GM19025 (cell line): Measurements from ENCODE around the gene FADS2.

ENCODE experiments used
- ATAC-seq: cut with Tn5 transposase; IDR thresholded peaks from one replicate; pipeline ENCODE4 v1.9.1; 2021; ENCODE audit warnings: mild to moderate bottlenecking, low read depth, moderate library complexity; ENCODE audit not compliant: unreplicated experiment

Gene FADS2

DNA sequence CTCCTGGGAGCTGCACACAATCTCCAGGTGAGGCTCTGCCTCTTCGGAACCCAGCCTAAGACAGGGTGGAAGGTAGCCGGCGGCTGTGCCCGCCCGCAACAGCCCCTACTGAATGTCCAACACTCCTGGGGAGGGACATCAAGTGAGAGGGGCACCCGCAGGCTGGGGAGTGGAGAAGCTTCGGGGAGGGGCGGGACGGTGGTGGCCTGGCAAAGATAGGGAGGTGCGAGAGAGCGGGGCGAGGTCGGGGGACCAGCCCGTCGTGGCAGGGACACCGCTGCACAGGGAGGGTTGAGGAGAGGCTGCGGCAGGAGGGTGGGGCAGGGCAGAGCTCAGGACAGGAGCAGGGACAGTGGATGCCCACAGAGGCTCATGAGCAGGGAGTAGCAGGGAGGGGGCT, 72.2 kb downstream of the FADS2 start:
- ATAC-seq: no peak

DNA sequence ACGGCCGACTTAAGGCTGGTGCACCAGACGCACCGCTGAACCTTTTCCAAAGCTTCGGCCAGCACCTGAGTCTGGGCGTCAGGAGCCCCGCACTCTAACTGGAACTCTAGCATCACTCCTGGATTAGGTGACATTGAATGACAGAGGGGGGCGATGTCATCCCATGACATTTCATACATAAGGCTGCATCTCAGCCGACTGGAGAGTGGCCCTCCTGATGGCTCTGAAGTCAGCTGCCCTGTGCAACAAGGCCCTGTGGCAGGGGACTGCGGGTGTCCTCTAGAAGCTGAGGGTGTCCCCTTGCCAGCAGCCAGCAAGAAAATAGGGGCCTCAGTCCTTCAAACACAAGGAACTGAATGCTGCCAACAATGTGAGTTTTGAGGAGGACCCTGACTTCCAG, 73.3 kb downstream of the FADS2 start:
- ATAC-seq: no peak

DNA sequence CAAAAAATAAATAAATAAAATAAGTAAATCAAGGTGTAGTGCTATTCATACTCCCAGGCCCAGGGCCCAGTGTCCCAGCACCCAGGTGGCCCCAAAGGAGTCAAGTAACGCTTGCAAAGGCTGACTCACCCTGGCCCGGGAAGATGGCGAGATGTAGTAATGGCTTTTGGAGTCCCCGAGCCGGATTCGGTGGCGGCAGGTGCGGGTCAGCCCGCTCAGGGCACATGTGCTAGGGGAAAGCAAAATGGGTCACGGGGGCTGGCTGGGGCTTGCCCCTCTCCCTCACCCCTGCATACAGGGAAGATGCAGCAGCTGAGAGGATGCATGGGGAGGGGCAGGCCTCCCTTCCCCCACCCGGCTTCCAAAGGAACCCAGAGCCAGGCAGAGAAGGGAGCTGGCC, 74.2 kb downstream of the FADS2 start:
- no peak for ATAC-seq

DNA sequence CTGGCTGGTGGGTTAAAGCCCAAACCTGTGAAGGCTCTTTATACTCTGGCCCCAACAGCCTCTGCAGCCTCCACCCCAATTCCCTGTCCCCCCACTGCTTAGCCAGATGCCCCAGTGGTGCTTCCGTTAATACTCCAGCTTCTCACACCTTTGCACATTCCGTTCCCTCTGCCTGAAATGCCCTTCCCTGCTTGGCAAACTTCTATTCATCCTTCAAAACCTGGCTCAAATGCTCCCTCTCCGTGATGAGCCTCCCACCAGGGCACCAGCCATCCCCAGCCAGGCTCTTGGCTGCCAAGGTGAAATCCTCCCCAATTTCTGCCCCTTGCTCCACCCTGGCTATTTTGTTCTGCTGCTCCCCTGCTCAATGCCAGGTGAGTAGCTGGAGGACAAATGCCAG, 75.7 kb downstream of the FADS2 start:
- no peak for ATAC-seq

DNA sequence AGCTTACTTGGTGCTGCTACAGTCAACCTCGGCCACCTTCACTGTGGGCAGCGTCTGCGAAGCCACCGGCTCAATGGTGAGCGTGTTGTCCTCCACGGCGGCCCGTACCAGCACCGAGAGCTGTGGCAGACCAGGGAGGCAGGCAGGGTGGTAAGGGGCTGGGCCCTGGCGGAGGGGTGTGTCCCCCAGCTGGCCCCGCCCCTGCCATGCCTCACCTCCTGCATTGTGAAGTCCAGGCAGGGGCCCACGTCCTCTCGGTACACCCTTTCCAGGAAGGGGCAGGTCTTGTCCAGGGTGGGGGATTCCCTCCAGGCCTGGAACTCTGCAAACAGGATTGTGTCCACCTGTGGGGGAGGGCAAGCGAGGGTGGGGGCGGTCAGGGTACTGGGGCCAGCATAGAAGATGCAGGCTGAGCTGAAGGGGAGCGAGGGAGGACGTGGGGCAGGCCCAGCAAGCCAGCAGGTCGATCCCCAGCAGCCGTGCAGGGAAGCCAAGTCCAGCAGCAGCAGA, 76.5 kb downstream of the FADS2 start:
- ATAC-seq: no peak

DNA sequence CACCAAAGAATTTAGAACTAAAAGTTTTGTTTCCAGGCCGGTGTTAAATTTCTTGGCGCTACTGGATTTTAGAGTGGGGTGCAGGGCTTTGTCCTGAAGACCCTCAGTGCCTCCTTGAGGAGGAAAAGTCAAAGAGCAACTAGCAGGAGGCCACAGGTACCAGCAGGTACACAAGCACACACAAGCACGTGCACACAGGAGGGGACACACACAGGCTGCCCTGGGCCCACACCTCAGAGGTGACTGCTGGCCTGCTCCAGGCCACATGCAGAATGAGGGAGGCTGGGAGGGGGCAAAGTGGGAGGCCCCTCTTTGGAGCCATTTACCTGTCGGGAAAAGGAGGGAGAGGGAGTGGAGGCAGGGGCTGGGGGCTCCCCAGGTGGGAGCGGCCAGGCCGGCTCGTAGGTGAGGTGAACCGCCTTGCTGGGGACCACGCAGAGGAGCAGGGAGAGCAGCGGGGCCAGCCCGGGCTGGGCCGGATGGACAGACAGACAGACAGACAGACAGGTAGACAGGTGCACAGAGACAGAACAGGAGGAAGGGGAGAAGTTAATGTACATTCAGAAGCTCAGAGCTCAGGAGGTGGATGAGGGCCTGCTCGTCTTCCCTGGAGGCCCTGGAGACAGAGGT, 77.1 kb downstream of the FADS2 start:
- no peak for ATAC-seq

DNA sequence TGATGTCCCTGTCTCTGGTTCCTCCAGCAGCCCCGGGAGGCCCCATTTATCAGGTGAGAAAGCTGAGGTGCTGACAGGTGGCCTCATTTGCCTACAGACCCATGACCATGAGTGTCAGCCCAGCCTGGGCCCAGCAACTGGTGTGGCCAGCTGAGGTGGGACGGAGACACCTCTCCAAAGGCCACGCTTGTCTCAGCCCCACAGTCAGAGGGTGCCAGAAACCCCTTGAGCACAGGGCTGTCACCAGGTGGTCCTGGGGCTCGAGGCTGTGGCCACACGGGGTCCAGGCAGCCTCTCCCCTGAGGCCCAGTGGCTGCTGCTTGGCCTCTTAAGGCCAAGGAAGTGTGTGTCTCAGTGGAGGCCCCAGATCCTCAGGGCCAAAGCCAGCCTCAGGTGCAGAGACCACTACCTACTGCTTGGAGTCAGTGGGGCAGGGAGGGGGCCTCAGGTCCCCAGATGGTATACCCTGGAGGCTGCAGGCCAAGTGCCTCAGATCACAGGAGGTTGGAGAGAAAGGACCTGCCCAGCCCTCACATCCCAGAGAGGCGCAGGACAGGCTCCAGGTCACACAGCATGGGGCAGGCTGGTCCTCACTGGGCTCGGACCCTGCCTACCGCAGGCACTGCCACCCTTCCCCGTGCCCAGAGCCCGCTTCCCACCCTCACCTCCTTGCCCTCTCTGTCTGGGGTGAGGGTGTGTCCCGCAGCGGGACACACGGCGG, 77.9 kb downstream of the FADS2 start:
- no peak for ATAC-seq

DNA sequence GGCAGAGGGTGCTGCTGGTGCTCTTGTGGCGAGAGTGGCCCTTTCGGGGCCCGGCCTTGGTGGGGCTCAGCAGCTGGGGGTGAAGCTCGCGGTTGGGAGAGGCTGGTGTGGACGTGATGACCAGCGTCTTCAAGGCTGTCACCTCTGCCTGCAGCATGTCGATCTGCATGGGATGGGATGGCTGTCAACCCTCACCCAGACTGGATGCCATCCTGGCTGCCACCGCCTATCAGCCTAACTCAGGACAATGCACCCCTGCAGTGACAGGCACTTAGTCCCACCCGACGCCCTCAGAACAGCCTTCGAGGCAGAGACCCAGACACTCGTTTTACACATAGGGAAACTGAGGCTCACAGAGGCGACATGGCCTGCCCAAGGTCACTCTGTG, 78.4 kb downstream of the FADS2 start:
- no peak for ATAC-seq

DNA sequence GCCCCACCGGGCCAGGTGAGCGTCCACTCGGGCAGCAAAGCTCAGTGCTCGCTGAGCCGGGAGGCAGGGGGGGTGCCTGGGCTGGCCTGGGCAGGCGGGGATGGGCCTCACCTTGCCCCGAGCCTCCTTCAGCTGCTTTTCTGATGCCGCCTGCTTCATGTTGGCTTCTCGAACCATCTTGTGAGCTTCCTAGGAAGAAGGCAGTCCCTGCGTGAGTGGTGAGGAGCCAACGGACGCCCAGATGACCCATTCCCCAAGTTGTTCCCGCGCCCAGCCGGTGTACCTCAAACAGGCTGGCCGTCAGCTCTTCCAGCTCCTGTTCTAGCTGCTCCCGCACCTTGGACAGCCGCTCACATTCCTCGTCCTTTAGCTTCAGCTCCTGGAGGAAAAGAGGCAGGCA, 79.2 kb downstream of the FADS2 start:
- ATAC-seq: no peak

DNA sequence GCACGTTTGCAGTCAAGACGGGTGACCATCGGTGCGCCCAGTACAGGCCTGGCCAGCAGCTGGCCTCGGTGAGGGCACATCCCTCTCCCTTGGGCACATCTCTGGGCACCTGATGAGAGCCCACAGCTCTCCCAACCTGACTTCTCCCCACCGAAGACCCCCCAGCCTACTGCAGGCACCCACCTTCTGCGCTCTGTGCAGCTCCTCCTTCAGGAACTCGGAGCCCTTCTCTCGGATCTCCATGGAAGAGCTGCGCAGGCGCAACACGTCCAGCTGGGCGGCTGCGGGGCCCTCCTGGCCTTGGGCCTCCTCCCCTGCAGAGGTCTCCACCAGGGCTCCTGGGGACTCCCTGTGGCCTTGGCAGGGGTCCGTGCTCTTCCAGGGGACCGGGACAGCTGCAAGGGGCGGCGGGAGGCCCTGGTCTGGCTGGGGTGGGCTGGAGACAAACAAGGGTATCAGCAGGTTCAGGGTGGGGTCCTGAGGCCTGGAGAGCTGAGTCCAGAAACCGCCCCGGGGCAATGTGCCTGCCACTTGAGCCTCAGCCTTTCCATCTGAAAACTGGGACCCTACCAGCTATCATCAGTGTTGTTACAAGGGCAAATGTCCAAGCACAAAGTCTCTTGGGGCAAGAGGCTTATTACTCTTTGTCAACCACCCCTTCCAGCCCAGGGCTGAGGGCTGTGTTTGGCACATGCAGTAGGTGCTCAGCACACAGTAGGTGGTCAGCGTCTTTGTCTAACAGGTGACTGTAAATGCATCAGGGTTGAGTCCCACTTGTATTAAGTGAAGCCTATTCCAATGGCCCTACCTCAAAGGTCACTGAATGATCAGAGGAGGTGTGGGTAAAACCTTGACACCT, 80.0 kb downstream of the FADS2 start:
- ATAC-seq: no peak

DNA sequence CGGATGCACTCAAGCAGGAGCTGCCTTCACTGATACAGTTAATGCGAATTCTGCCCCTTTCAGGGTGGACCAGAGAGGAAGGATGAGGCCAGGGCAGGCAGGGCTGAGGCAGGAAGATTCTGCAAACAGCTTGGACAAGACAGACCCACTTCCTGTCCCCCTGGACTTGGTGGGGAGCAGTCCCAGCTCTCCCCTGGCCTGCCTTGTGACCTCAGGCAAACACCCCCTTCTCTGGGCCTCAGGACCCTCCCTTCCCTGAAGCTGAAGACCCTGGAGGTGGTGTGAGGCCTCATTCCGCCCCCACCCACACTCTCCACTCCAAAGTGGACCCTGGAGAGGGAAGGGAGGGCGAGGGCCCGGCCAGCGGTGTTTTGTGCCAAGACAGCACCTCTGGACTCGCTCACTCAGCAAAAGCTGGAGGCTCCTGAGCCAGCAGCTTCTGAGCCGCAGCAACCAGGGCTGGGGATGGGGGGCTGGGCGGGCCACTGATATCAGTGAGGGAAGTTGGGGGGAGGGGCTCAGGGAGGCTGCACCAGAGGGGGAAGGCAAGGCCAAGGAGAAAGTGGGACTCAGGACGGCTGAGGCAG, 80.7 kb downstream of the FADS2 start:
- ATAC-seq: no peak

DNA sequence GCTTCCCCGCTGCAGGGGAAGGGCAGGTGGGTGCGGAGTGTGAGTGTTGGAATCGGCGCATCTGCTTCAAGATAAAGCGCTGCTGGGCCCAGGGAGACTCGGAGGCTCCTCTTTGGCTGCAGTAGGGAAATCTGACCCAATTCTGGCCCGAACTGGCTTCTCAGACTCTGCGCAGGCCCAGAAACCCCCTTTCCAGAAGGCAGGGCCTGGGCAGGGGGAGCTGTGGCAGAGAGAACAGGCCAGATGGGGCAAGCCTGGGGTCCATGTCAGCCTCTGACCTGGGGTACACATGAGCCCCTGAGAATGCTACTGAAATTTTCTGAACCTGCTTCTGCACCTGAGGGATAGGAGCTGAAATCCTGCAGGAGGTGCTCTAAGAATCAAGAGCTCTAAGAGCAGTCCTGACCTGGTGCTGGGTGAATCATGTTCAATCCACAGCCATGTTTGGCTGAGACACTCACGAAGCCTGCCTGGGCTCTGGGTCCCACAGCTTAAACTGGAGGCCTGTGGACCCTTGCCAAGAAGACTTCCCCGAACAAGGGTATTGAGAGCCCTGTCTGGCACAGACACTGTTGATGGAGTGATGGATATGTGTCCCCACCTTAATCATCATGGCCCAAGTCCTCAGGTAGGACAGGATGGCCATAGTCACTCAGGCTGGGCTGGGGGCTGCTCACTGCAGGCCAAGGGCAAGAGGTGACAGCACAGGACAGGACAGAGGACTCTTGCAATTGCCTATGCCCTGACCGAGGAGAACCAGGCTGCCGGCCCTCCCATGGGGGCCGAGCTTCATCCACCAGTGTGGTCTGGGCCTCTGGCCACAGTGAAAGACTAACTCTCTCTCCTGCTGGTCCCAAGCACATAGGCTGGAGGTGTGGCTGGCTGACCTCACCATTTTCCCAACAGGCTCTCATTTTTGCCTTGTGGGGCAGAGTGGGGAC, 82.4 kb downstream of the FADS2 start:
- ATAC-seq: no peak

DNA sequence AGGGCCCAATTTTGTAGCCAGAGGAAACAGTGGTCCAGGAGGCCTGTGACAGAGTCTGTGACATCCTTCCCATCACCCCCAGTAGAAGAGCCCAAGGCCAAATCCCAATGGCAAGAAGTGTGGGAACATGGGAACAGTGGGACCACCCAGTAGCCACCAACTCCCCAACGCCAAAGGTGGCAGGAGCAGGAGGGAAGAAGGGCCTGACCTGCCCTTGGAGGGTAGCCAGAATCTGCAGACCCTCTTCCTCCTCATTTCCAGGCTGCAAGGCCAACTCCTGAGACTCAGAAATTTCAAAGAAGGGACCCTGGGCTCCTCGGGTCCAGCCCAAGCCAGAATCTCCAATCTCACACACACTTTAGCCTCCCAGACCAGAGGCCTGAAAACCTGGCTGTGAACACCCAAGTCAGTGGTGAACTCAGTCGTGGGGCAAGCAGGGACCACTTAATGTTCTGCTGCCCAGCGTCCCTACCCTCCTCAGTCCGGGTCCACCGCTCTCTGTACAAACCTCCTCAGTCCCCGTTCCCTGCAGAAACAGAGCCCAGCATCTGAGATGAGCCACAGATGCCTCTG, 83.1 kb downstream of the FADS2 start:
- ATAC-seq: no peak

DNA sequence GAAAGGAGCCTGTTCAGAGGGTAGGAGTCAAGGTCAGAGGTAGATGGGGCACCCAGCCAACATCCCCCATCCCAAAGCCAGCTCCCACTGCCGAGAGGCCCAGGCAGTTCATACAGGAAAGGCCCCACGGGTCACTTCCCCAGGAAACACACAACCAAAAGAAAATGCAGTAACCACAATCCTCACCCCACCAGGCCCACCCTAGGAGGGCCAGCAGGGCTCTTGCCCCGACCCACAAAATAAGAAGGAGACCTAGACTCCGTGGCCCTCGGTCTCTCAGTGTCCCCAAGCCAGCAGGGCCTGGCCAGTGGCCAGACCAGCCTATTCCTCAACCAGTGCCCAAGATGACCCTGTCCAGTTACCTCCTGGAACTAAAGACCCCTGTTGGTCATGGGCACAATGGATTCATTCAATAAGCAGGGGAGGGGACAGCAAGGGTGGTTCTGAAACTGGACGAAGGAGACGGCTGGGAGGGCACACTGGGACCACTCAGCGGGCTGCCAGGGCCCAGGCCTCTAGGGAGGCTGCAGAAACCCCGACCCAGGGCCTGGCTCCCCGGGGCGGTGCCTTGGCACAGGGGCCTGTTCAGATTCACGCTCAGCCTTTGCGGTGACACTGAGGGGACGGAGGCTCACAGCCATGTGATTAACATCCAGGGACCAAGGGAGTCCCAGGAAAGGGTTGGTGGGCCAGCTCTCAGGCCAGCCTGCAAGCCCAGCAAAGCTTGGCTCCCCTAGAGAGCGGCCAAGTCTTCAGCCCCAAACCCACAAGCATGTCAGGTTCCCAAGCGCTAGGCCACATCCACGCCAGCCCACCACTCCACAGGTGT, 83.8 kb downstream of the FADS2 start:
- ATAC-seq: no peak

DNA sequence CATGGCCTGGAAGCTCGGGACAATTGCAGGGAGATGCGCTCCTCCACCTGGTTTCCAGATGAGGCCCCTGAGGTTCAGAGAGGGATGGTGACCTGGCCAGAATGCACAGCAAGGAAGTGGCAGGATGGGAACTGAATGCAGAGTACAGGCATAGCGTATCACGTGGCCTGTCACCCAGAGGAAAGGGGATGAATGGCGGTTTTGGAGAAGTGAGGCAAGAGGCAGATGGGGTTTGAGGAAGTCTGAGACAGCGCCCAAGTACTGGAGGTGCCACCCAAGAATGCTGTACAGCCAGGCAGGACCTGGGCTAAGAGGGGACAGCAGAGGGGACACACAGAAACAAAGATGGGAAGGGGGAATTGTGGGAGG, 84.4 kb downstream of the FADS2 start:
- no peak for ATAC-seq

DNA sequence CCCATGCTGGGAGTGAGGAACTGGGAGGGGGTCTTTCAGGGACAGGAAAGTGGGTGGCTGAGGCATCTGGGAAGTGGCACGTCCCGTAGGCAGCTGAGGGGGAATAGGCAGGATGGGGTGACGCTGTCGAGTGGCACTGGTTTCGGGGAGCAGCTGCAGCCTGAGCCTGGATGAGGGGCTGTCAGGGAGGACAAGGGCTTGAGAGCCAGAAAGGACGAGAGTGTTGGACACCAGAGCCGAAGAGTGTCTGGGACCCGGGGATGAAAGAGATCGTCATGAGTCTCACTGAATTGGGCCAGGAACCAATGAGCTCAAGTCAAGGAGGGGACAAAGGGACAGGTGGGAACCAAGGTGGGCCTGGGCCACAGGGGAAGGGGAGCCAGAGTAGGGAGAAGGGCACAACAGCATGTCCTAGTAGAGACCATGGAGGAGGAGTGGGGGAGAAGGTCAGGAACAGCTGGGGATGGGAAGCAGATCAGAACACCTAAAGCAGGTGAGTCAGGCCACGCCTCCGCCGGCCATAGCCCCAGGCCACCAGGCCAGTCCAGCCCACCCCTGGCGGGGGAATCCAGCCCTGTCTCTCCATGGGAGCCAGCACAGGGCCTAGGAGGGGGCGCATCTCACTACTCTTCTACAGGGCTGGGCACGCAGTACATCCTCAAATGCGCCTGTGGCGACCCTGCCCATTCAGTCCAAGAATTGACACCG, 85.0 kb downstream of the FADS2 start:
- no peak for ATAC-seq

DNA sequence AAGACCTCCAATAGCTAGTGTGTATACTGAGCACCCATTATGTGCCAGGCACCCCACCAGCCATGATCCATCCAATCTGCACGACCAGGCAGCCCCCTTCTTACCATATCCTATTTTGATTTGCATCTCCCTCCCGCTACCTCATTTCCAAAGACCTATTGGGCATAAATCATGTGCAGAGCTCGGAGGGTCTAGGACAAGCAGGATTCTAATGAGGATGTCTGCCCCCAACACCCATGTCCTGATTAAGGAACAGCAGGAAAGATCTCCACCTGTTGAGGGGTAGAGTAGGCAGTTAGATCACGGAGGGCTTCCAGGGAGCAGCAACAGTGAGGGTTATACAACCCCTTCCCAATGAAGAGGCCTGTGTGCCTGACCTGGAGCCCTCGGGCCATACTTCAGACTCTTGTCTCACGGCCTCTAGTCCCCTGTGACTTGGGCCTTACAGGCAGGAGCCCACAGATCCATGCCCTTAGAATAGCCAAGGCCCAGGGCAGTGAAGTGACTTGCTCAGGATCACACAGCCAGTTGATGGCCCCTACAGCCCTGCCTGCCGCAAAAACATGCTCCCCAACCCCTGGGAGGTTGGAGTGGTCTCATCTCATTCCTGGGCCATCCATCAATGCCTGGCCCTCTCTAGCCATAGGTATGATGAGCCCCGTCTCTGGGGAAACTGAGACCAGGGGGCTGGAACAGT, 85.7 kb downstream of the FADS2 start:
- ATAC-seq: no peak
